SK-N-DZ (cell line): ENCODE data around the gene CEP70.
"Not testable (repeated sequence)": the region's sequence is repeated elsewhere in the genome, so short reads cannot be mapped to it uniquely, and the experiment has no call there.

Experiments used
- DNase-seq: peaks from one replicate; pipeline ENCODE4 v3.0.0-alpha.2; 2015; ENCODE audit warnings: low spot score

CEP70 gene

GRCh38 chr3:138469874-138470273, 124.2 kb downstream of the CEP70 start:
- no peak for DNase-seq

DNA sequence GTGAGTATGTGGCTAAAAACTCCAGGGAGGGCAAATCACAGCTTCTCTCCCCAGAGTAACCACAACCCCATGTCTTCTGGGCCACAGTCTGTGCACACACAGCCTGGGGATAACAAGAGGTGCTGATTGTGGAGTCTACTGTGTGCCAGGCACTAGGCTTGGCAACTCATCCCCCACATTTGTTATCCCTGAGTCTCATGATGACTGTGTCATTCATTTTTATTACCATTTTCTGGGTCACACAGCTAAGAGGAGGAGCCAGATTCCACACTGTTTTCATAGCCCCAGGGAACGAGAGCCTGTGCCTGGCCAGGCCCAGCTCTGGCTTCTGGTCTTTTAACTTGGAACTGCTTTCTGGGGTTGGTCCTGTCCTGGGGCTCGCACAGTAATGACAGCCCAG, 125.2 kb downstream of the CEP70 start:
- DNase-seq = no peak

DNA sequence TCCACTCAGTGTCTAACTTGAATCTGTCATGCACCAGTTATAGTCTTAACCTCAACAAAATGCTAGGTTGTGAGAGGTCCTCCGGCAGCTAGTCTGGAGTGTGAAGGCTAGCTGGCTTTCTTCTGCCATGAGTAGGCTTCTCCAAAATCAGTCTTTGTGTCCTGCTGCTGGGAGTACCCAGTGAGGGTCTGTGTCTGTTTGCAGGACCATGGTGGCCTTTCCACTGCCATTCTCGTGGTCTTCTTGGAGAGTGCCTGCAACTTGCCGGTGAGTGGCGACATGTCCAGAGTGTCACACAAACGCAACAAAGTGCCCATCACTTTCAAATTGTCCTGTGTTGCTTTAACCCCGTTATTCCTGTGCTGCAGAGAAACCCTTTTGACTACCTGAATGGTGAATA, 125.6 kb downstream of the CEP70 start:
- DNase-seq = no peak

- no peak for DNase-seq
Measured at GRCh38 chr3:138467931-138468330, 126.1 kb downstream of the CEP70 start.

GRCh38 chr3:138465925-138466324, 128.1 kb downstream of the CEP70 start:
- no peak for DNase-seq

- no peak for DNase-seq
Measured at GRCh38 chr3:138465451-138465850, 128.6 kb downstream of the CEP70 start.

DNA sequence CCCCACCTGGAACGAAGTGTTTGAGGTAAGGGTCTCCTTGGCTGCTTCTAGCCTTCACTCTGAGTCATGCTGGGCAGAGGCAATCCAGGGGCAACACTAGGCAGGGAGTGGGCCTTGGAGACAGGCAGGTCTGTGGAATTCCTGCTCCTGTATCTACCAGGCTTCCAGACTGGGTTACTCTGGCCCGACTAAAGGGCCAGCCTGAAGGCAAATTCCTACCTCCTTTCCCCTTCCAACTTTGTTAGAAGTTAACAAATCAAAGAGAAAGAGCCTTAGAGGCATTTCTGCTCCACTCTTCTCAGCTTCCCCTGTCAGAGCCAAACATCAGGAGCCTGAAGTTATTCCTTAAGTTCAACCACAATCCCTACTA, 129.6 kb downstream of the CEP70 start:
- no peak for DNase-seq

DNA sequence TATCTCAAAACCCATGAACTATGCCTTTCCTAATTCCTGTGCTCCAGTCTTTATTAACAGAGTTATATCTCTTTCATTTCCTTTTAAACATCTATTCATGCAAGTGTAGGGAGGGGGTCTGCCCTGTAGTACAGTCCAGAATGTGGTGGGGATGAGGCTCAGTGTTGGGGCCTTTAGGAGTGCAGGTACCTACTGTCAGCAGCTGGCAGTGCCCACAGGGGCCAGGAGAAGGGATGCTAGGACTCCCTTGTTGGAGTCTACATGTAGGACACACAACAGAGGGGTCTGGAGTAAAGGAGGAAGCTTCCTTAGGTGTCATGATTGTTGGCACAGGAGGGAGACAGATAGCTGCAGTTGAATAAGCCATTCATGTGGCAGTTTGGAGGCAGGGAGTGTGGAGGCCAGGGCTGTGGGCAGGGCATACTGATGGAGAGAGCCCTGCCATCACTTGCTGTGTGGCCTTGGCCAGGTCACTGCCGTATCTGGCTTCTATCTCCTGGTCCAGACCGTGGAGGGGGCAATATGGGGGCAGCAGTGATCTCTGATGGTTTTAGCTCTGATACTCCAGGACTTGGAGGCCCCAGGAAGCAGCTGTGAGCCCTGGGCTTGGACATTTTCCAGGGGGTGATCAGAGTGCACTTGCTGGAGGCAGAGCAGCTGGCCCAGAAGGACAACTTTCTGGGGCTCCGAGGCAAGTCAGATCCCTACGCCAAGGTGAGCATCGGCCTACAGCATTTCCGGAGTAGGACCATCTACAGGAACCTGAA, 130.2 kb downstream of the CEP70 start:
- DNase-seq = no peak

DNA sequence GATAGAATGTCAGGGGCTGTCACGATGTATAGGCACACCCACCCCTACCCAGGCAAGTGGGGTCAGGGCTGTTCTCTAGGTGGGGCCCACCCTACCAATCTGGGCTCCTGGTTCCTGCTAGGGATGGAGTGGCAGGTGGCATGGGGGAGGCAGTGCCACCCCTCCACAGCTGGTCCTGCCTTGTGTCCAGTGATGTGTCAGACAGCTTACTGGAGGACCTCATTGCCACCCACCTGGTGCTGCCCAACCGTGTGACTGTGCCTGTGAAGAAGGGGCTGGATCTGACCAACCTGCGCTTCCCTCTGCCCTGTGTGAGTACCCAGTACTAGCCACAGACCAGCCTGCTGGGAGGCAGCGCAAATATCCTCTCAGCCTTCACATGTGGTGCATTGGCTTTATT, 132.2 kb downstream of the CEP70 start:
- DNase-seq = no peak

GRCh38 chr3:138461246-138461645, 132.8 kb downstream of the CEP70 start:
- no peak for DNase-seq

DNA sequence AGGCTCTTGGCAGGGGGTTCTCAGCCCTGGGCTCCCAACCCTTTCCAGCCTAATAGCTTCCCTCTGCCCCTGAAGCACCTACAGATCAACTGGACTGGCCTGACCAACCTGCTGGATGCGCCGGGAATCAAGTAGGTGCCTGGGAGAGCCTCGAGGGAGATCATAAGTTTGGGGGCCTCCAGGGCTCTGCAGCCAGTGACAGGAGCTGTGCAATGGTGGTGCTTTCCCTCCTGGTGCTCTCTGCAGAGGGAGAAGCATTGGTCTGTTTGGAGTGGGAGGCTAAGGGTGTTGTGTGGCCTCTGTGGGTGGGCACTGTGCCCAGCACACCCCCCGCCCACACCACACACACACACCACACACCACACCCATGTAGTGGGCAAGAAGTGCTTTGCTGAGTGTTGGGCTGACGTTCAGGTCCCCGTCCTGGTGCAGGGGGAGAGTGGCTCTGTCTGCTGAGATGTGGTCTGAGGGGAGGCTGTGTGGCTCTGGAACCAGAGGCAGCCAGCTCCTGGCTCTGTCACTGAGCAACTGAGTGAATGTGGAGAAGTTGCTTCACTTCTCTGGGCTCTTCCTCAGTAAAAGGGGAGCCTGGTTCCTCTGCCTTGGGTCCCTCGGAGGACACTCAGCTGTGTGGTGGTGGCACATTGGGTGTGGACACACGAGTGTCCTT, 133.4 kb downstream of the CEP70 start:
- no peak for DNase-seq

- no peak for DNase-seq
Measured at GRCh38 chr3:138459619-138460535, 134.2 kb downstream of the CEP70 start.

DNA sequence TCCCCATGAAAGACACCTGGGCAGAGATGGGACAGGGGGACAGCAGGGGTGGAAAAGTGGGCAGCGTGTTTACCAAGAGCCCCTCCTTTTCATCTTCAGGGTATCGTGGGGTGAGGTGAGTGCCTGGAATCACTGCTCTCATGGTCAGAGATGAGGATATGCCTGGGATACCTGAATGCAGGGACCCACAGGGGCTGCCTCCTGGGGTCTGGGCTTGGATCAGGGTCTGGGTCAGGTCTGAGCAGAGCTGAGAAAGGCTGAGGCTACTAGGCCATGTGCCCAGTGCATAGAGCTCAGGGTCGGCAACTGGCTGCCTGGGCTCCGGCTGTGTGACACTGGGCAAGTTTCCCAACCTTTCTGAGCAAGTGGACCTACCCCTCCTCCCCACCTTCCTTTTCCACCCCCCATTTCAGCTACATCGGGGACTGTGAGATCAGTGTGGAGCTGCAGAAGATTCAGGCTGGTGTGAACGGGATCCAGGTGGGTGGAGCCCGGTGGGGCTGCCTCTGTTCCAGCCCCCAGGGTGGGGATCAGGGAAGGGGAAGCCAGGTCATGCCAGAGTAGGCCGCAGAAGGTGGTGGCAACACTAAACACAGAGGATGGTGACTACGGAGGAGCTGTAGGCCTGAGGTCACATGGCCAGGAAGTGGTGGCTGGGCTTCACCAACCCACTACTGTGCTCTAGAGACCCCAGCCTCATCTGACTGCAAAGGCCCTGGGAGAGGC, 135.1 kb downstream of the CEP70 start:
- no peak for DNase-seq

GRCh38 chr3:138457863-138458735, 136.0 kb downstream of the CEP70 start:
- no peak for DNase-seq

DNA sequence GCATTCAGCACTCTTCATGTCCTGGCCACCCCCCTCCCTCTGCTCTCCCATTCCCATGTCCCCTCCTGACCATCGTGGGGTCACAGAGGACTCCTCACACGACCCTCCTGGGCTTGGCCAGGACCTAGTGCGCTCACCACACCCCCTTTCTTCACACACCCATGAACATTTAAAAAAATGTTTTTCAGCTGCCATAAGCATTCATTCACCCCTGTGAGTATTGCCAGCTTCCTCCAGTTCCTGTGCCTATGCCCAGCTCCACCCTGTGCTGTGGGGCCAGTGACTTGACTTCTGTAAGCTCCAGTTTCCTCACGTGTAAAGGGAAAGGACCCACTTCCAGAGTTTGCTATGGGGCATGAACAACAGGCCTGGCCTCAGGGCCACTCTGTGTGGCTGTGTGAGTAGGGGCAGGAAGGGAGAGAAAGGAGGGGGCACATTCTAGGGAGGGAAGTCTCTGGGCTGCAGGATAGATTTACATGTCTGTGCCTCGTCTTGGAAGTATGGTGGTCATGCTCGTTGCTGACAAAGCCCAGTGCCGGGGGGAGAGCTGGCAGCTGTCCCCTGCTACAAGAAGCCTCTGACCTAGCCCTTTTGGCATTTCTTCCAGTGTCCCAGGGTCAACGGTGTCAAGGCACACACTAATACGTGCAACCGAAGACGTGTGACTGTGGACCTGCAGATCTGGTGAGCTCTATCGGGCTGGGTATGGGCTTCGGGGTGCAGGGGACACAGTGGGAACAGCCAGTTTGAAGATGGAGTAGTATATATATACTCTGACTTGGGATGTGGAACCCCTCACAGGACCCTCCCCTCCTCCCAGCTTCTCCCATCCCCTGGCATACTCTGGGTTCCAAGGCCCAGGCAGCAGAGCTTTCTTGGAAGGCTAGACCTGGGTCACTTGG, 136.8 kb downstream of the CEP70 start:
- DNase-seq = no peak

DNA sequence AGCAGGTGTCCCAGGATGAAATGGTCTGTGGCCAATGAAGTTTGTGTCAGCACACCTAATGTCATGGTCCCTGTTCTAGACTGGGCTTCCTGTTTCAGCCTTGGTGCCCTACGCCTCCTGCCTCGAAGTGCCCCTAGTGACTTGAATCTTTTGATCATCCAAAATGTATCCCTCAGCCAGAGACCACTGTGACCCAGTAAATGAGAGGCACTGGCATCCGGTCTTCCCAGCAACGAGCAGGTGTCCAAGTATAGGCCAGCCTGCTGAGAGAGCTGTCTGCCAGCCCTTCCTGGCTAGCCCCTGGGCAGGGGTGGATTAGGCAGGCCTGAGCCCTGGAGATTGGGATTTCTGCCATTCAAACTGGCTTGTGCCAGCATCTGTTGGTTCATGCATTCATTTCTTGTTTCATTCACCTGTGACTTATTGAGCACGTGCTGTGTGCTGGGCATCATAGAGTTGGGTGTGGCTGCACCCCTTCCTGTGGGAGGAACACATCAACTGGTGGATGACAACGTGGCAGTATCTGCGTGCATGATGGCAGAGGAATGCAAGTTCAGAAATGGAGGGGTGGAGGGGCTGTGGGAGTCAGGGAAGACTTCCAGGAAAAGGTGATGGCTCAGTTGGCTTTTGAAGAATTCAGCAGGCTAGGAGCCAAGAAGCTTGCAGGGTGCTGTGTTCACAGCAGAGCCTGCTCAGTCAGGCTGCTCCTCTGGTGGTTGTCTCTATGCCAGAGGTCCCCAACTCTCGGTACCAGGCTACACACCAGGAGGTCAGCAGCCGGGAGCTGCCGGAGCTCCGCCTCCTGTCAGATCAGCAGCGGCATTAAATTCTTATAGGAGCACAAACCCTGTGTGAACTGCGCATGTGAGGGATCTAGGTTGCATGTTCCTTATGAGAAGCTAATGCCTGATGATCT, 138.0 kb downstream of the CEP70 start:
- DNase-seq = no peak

DNA sequence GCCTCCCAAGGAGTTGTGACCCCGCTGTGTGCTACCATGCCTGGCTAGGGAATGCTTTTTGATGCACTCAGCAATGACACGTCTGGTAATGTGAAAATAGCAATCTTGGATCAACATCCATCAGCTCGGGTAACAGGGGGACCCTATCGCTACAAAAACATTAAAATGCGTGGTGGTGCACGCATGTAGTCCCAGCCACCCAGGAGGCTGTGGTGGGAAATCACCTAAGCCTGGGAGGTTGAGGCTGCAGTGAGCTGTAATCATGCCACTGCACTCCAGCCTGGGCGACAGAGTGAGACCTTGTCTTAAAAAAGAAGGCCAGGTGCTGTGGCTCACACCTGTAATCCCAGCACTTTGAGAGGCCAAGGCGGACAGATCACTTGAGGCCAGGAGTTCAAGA, 140.1 kb downstream of the CEP70 start:
- not testable (repeated sequence) for DNase-seq

DNA sequence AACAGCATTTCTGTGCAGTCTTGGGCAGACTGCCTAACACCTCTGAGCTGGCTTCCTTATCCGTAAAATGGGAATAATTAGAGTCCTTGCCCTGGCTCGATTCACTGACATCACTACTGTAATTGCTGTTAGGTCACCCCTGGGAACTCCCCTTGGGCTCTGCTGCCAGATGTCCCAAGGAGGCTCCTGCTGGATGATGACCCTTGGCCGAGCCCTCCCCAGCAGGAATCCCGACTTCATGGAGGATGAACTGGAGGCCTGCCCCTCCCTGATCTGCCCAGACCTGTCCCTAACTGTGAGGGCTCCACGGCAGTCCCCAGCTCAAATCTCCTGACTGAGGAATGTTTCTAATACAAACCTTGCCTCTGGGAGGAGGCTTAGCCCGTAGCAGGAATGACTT, 141.6 kb downstream of the CEP70 start:
- no peak for DNase-seq
